ENCODE data around the gene ITPRIPL2.

- no peak for TF ChIP-seq CTCF (IDR thresholded peaks at IDR 0.05)
- TF ChIP-seq USF2 (CRISPR knock-in tag; IDR thresholded peaks at IDR 0.05) = no peak
- TF ChIP-seq ARID4B (CRISPR knock-in tag; IDR thresholded peaks at IDR 0.05; ENCODE audit: borderline replicate concordance) = no peak
- TF ChIP-seq RELA (CRISPR knock-in tag; IDR thresholded peaks at IDR 0.05; ENCODE audit: borderline replicate concordance) = no peak
- TF ChIP-seq NFE2L1 (CRISPR knock-in tag; IDR thresholded peaks at IDR 0.05) = no peak
- TF ChIP-seq CREM (CRISPR knock-in tag; IDR thresholded peaks at IDR 0.05) = no peak
- no peak for TF ChIP-seq ATF1 (CRISPR knock-in tag; IDR thresholded peaks at IDR 0.05)
- TF ChIP-seq ZNF263 (CRISPR knock-in tag; IDR thresholded peaks at IDR 0.05; ENCODE audit: low read depth) = no peak
- TF ChIP-seq TCF7 (CRISPR knock-in tag; IDR thresholded peaks at IDR 0.05; ENCODE audit: low read depth) = no peak
- no peak for TF ChIP-seq TEAD1 (CRISPR knock-in tag; IDR thresholded peaks at IDR 0.05)
Measured at GRCh38 chr16:19106625-19107020, 7.1 kb upstream of the ITPRIPL2 start.

Data from WTC11 (cell line).